ENCODE data around the gene THYN1. TPM values are rescaled to one million over a fixed set of nuclear protein-coding genes. Genes with fewer than 3 reads are reported as not detected.

Gene THYN1
- total RNA-seq, 2 experiments from 2014 or later = 70.1 to 75.3 TPM

DNA sequence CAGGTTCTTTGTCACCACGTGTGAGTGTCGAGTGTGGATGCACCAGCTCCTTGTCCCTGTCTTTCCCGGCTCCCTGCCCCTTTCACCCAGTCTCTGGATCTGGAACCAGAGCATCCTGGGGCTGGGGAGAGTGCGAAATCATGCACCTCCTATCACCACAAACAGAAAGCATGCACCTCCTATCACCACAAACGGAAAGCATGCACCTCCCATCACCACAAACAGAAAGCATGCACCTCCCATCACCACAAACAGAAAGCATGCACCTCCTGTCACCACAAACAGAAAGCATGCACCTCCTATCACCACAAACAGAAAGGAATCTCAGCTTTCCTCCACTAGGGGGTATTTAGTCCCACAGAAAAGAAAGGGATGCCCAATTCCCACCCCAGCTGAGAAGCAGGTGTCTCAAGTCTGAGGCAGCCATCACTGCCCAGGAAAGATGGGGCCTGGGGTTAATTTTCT lies 17.1 kb upstream of the THYN1 start:
- Mint-ChIP-seq H3K36me3 (ENCODE audit: low read depth) (peaks cover 5% of the 10 kb centered on the region), H3K27me3 (no peaks in the 10 kb centered on the region), H3K4me1 (ENCODE audit: low read depth) (peaks cover 33% of the 10 kb centered on the region), H3K27ac (peak overlapping the region; percentile 14), H3K4me3 (no peak overlapping the region), H3K9me3 (no peaks in the 10 kb centered on the region)
- ChIA-PET CTCF (interaction anchor here (0.8 kb wide), 1 partner anchor 8 kb away, joined by 3 read pairs; no protein-coding TSS in a partner anchor), POLR2A (interaction anchor here (0.6 to 0.9 kb wide), 3 partner anchors 12 to 392 kb away, joined by 3 to 5 read pairs (median 3); no protein-coding TSS in a partner anchor)
- DNase-seq (peak; percentile 19), ATAC-seq (peak; percentile 40)
- intact Hi-C loops (cut with micrococcal nuclease) = no loop called here
- no peak for TF ChIP-seq CTCF (IDR thresholded peaks at IDR 0.05)

- H3K4me3 Mint-ChIP-seq = no peak overlapping the region
- no peaks in the 10 kb centered on the region for H3K27me3 Mint-ChIP-seq
- H3K4me1 Mint-ChIP-seq (ENCODE audit: low read depth) = peaks cover 17% of the 10 kb centered on the region
- H3K27ac Mint-ChIP-seq = no peak overlapping the region
- peaks cover 5% of the 10 kb centered on the region for H3K36me3 Mint-ChIP-seq (ENCODE audit: low read depth)
- ATAC-seq (no peak), DNase-seq (no peak)
- CTCF ChIA-PET = interaction anchor here (2.5 kb wide), 1 partner anchor 9 kb away, joined by 10 read pairs; the partner anchor contains the start of gene GLB1L3
- POLR2A ChIA-PET = no interaction called here
- H3K9me3 Mint-ChIP-seq = no peaks in the 10 kb centered on the region
- no peak for TF ChIP-seq CTCF (IDR thresholded peaks at IDR 0.05)
- intact Hi-C loops (cut with micrococcal nuclease) = no loop called here
Observed at GRCh38 chr11:134267966-134268365, 14.8 kb upstream of the THYN1 start.

DNA sequence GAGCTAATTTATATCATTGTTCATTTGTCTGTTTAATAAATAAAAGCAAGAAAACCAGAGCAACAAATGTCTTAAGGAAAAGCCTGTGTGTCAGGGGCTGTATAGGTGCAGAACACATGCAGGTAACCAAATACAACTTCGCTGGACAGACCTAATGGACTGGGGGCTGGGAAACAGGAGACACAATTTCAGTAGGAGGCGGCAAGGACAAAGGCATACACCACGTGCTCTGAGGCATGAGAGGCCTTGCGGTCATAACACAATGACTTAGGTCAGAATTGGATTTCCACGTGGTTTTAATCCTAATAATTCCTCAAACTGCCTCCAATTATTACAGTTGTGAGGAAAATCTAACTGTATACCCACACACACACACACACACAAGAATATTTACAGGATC lies 14.3 kb upstream of the THYN1 start:
- H3K4me1 Mint-ChIP-seq (ENCODE audit: low read depth) = peaks cover 13% of the 10 kb centered on the region
- CTCF ChIA-PET = interaction anchor here (2.5 kb wide), 1 partner anchor 9 kb away, joined by 10 read pairs; the partner anchor contains the start of gene GLB1L3
- ATAC-seq (no peak), DNase-seq (no peak)
- POLR2A ChIA-PET = interaction anchor here (3.0 kb wide), 1 partner anchor 13 kb away, joined by 10 read pairs; the partner anchor contains the start of genes ACAD8 and THYN1
- H3K4me3 Mint-ChIP-seq = no peak overlapping the region
- no peak for TF ChIP-seq CTCF (IDR thresholded peaks at IDR 0.05)
- no peaks in the 10 kb centered on the region for H3K9me3 Mint-ChIP-seq
- H3K27ac Mint-ChIP-seq = no peak overlapping the region
- peaks cover 2% of the 10 kb centered on the region for H3K36me3 Mint-ChIP-seq (ENCODE audit: low read depth)
- no peaks in the 10 kb centered on the region for H3K27me3 Mint-ChIP-seq
- intact Hi-C loops (cut with micrococcal nuclease) = no loop called here

DNA sequence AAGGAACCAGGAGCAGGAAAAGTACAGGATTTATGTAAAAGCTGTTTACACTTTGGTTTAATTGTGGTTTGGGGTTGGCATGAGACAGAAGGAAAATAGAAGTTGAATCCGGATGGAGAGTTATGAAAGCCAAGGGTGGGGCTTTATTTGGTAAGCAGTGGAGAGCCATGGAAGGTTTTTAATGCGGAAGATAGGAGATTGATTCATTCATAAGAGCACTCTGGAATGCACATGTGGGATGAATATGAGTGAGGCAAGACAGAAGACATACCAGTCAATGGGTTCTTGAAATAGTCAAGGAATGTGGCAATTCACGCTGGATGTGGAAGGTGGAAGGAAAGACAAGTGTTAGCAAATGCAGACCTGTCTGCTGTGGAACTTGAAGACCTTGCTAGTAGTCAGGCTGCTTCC lies 13.7 kb upstream of the THYN1 start:
- H3K4me3 Mint-ChIP-seq = no peak overlapping the region
- POLR2A ChIA-PET = interaction anchor here (1.9 to 3.0 kb wide), 2 partner anchors 9 to 13 kb away, joined by 10 read pairs; partner anchors contain the start of genes ACAD8, GLB1L3 and THYN1
- no peak for ATAC-seq
- no peaks in the 10 kb centered on the region for H3K36me3 Mint-ChIP-seq (ENCODE audit: low read depth)
- intact Hi-C loops (cut with micrococcal nuclease) = no loop called here
- no peak overlapping the region for H3K27ac Mint-ChIP-seq
- no peak for DNase-seq
- no peaks in the 10 kb centered on the region for H3K27me3 Mint-ChIP-seq
- H3K4me1 Mint-ChIP-seq (ENCODE audit: low read depth) = peaks cover 10% of the 10 kb centered on the region
- CTCF ChIA-PET = interaction anchor here (2.5 kb wide), 1 partner anchor 10 kb away, joined by 10 read pairs; the partner anchor contains the start of gene GLB1L3
- TF ChIP-seq CTCF (IDR thresholded peaks at IDR 0.05) = no peak
- no peaks in the 10 kb centered on the region for H3K9me3 Mint-ChIP-seq

- ATAC-seq = no peak
- POLR2A ChIA-PET = interaction anchor here (1.9 to 3.0 kb wide), 2 partner anchors 9 to 12 kb away, joined by 10 read pairs; partner anchors contain the start of genes ACAD8, GLB1L3 and THYN1
Observed at GRCh38 chr11:134266440-134266839, 13.3 kb upstream of the THYN1 start.

More at GRCh38 chr11:134266440-134266839, 13.3 kb upstream of the THYN1 start:
- Mint-ChIP-seq H3K4me3 (no peak overlapping the region), H3K36me3 (ENCODE audit: low read depth) (no peaks in the 10 kb centered on the region), H3K9me3 (no peaks in the 10 kb centered on the region), H3K27me3 (no peaks in the 10 kb centered on the region), H3K4me1 (ENCODE audit: low read depth) (peaks cover 9% of the 10 kb centered on the region), H3K27ac (no peak overlapping the region)
- TF ChIP-seq CTCF (IDR thresholded peaks at IDR 0.05) = no peak
- CTCF ChIA-PET = interaction anchor here (2.5 kb wide), 1 partner anchor 10 kb away, joined by 10 read pairs; the partner anchor contains the start of gene GLB1L3
- DNase-seq = no peak
- intact Hi-C loops (cut with micrococcal nuclease) = no loop called here
